Measurements from ENCODE around the gene RREB1.

The RREB1 gene, protein sequence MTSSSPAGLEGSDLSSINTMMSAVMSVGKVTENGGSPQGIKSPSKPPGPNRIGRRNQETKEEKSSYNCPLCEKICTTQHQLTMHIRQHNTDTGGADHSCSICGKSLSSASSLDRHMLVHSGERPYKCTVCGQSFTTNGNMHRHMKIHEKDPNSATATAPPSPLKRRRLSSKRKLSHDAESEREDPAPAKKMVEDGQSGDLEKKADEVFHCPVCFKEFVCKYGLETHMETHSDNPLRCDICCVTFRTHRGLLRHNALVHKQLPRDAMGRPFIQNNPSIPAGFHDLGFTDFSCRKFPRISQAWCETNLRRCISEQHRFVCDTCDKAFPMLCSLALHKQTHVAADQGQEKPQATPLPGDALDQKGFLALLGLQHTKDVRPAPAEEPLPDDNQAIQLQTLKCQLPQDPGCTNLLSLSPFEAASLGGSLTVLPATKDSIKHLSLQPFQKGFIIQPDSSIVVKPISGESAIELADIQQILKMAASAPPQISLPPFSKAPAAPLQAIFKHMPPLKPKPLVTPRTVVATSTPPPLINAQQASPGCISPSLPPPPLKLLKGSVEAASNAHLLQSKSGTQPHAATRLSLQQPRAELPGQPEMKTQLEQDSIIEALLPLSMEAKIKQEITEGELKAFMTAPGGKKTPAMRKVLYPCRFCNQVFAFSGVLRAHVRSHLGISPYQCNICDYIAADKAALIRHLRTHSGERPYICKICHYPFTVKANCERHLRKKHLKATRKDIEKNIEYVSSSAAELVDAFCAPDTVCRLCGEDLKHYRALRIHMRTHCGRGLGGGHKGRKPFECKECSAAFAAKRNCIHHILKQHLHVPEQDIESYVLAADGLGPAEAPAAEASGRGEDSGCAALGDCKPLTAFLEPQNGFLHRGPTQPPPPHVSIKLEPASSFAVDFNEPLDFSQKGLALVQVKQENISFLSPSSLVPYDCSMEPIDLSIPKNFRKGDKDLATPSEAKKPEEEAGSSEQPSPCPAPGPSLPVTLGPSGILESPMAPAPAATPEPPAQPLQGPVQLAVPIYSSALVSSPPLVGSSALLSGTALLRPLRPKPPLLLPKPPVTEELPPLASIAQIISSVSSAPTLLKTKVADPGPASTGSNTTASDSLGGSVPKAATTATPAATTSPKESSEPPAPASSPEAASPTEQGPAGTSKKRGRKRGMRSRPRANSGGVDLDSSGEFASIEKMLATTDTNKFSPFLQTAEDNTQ (N-terminal part only)

DNA sequence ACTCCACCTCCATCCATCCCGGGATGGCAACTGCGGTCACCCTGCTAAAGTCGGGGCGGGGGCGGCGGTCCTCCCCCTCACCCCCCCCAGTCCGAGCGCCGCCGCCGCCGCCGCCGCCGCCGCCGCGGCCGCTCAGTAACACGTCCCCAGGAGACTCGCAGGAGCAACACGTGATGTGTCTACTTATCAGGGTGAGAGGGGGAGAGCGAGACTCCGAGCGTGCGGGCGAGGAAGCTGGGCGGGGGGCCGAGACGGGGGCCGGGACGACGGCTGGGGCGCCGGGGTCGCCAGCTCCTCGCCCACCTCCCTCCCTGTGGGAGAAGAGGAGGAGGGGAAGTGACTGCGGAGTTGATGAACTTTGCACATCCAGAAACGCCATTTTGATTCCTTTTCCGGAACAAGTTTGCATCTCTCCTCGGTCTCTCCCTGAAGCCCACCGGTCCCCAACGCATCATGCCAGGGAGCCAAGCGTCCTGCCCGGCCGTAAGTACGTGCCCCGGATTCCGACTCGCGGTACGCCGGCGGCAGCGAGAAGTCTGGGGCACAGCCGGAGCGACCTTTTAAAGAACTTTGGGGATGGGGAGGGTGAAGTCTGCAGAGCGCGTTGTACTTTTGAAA is at the start of gene RREB1:
Gene RREB1, plus strand, starts transcription at position 384 of the 618 bp plus-strand sequence. CDS start 73,951 bp downstream, outside the sequence.
- no peak for DNase-seq (ENCODE audit: low read depth, low spot score)

DNA sequence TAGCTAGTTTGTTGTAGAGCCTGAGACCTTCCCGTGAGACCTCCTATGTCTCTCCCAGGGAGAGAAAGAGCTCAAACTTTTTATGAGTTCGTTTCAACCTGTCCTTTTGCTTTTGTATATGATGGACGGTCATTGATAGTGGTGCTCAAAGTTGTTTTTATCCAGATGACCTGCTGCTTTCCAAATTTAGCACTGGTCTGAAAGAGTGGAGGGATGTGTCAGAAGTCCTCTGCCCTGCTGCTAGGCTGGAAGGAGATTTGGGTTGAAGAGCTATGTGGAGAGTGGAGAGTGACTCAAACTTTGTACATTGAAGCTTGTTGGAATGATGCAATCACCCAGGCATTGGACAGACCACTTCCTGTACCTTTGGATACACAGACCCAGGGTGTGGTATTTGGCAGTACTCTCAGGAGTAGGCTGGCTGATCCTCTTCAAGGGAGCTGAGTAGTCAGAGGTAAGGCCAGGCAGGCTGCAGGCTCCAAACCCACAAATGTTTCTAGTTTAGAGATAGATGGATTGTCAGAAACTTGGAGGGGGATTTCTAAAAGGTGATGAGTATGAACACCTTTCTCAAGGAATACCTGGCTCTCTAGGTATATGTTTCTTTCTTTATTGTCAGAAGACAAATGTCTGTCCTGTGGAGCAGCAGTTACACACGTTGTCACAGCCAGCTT is 49.4 kb upstream of the RREB1 start:
- no peak for DNase-seq (ENCODE audit: low read depth, low spot score)

DNA sequence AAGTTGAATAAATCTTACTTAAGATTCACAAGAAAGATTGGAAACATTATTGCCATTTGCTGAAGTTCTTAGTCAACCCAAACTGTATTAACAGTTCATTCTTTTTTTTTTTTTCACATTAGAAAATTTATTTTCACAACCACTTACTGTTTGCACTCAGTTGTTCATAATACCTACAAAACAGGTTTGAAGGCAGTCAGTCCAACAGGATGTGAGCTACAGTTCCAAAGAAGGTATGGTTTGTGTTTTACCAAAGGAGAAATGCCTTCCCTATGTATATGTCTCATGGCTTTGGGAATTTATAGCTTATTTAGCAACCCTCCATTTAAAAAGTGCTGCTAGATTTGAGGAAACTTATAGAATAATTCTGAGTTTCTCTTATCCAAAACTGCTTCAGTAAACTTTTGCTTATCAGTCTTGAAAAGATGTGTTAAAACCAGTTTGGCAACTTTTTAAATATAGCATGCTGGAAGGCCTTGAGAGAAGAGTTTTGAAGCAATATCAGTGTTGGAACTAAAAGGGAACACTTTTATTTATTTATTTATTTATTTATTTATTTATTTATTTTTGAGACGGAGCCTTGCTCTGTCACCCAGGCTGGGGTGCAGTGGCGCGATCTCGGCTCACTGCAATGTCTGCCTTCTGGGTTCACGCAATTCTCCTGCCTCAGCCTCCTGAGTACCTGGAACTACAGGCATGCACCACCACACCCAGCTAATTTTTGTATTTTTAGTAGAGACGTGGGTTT is 46.8 kb upstream of the RREB1 start:
- DNase-seq (ENCODE audit: low read depth, low spot score): no peak

DNA sequence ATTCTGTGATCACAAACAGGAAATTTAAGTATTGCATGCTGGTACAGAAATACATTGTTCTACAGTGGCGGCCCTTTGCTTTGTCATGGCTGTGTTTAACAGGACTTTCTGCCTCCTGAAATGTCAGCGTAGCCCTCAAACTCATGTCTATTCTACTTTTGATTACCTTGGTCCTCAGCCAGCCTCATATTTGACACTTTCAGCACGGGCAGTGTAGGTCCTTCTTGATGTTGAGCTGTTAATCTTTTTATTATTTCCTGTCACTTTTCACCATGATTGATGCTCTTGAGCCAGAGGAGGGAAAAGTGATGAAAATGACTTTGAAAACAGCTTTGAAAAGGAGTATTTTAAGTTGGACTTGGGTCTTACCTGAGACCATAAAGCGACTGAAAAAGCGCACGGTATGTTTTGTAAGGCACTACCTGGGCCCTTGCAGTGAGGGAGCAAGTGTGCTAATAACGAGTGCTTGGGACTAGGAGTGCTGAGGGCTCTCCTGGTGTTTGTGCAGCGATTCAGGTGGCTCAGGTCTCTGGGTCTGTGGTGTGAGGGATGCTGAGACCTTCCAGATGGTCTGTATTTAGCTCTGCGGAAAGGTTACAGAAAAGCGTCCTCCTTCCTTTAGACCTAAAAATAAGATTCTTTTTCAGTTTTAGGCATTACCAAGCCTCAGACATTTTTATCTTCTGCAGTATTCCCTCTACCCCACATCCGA is 45.2 kb upstream of the RREB1 start:
- no peak for DNase-seq (ENCODE audit: low read depth, low spot score)

DNA sequence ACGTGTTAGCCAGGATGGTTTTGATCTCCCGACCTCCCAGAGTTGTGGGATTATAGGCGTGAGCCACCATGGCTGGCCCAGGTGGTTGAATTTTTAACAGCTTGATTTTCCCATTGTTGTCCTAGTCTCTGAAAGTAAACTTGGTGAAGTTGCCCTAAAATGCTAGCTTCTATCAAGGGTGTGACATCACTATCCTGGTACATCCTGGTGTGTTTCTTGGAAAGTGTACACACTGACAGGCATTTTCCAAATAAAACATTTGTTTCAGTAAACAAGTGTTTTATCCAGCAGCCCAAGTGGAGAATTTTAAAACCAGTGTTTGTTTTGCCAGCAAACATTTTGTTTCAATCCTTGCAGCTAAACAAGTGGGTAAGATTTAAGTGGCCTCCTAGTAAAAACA is 40.5 kb upstream of the RREB1 start:
- no peak for DNase-seq (ENCODE audit: low read depth, low spot score)

DNA sequence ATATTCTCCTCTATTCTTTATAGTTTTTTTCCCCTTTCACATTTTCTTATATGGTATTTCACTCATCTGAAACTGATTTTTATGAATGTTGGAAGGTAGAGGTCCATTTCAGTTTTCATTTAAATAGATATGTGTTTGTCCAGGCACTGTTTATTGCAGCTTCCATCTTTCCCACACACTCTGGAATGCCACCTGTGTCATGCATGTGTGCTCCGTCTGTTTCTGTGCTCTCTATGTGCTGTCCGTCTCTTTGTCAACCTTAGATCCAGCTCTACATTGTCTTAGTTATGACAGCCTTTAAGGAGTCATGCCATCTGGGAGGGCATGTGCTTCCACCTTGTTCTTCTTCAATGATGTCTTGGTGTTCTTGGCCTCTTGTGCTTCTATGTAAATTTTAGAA is 36.4 kb upstream of the RREB1 start:
- DNase-seq (ENCODE audit: low read depth, low spot score): no peak

DNA sequence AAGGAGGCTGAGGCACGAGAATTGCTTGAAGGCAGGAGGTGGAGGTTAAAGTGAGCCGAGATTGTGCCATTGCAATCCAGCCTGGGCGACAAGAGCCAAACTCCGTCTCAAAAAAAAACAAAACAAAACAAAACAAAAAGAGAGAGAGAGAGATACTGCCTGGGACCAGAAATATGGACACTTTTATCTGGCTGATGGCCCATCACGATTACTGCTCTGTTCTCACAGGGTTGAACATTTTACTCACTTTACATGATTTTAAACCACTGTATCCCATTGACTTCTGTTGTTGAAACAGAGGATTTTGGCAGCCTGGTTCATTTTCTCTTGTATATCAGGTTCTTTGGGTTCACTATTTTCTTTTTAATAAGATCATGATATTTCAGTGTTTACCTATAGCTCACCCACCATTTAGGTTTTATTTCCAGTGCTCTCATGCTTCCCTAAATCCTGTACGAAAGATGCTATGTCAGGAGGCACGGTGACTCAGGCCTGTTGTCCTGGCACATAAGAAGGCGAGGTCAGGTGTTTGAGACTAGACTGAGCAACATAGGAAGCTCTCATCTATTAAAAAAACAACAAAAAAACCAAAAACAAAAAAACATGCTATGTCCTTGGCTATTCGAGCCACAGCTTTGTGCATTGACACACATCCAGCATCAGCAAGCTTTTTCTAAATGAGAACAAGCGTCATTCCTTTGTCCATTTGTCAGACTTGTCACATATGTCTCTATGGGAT is 34.5 kb upstream of the RREB1 start:
- DNase-seq (ENCODE audit: low read depth, low spot score): no peak

DNA sequence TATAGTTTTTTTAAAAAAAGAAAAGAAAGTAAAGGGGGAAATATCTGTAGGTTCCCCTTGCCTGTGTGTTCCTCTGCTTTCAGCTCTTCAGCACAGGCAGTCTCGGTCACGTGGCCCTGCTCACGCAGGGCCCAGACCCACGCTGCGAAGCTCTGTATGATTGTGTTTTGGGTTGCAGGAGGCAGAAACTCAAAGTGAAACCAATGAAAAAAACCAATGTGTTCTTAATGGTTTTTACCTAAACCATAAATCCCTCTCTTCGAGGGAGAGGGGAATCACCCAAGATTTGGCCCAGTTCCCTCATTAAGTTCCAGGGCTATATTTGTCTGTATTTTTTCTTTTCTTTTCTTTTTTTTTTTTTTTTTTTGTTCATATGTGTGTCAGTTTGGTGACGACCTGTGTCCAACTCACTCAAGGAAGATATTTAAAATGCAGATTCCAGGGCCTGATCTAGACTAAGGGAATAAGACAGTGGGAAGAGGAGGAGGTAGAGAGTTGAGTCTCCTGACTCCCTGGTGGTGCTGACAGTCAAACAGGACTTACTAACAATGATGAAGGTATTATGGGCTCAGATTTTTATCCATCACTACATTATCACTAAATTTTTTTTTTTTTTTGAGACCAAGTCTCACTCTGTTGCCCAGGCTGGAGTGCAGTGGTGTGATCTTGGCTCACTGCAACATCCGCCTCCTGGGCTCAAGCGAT is 33.8 kb upstream of the RREB1 start:
- DNase-seq (ENCODE audit: low read depth, low spot score): no peak

DNA sequence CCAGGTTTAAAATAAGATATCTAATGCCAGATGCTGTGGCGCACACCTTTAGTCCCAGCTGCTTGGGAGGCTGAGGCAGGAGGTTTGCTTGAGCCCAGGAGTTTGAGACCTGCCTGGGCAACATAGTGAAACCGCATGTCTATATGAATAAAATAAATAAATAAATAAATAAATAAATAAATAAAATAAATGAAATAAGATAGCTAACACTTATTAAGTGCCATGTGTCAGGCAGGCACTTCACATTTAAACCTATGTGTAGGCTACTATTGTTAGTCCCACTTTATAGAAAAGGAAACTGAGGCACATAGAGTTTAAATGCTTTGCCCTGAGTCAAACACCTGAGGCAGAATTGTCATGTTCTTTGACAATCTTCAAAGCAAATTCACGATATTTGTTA is 32.9 kb upstream of the RREB1 start:
- no peak for DNase-seq (ENCODE audit: low read depth, low spot score)

DNA sequence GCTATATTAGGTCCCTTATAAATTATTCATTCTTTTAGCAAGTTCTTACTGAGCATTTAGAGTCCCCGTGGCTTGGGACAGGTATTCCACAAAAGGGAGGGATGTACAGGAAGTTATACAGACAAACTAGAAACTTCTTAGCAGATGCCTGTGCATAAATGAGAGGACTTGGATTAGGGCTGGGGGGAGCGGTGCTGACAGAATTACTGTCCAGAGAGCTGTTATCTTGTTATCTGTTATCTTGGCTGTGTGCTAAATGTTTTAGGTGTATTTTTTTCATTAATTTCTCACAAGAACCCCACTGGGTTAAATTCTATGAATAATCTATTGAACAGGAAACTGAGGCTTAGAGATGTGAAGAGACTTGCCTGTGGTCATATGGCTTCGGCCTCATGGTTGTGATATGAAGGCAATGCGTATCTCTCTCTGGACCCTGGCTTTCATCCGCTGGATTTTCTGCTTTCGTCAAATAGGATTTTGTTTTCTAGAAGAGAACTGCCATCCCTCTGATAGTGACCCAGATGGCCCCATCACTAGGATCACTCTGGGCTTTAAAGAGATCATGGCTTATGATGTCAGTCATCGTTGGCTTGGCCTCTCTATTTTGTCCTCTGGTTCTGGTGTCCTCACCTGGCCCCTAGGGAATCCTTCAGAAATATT is 32.3 kb upstream of the RREB1 start:
- DNase-seq (ENCODE audit: low read depth, low spot score): no peak

DNA sequence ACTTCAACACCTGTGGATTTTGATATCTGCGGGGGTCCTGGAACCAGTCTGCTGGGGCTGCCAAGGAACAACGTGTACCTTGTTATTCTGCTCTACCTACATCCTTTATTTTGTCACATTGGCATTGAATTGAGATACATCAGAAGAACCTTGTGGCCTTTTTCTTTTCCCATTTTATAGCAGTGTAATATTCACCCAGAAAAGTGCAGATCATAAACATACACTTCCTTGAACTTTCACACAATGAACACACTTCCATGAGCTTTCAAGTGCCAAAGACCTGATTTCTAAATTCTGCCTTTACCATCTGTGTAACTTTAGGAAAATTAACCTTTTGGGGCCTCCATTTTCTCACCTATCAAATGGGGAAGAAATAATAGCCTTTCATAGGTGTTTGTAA is 29.9 kb upstream of the RREB1 start:
- DNase-seq (ENCODE audit: low read depth, low spot score): no peak

DNA sequence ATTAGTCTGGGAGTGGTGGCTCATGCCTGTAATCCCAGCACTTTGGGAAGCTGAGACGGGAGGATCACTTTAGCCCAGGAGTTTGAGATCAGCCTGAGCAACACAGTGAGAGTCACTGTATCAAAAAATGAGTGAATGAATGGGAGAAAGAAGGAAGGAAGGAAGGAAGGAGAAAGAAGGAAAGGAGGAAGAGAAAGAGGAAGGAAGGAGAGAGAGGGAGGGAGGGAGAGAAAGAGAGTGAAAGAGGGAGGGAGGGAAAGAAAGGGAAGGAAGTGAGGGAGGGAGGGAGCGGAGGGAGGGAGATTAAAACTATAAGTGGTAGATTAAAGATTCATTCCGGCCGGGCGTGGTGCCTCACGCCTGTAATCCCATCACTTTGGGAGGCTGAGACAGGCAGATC is 28.9 kb upstream of the RREB1 start:
- DNase-seq (ENCODE audit: low read depth, low spot score): no peak

DNA sequence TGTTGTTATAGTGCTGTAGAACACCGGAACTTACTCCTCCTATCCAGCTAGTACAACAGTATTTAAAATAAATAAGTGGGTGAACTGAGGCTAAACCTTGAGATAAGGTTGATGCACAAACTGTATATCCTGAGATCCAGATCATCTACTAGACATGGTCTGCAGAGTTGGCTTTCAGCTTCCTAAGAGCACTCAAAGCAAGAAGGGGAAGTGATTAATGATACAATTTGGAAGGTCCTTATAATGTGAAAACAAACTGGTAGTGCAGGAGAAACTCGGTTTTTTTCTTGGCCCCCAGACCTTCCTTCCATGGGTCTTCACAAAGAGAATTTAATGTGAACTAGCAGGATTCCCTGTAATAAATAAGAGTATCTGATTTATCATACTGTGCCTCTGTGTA is 27.4 kb upstream of the RREB1 start:
- DNase-seq (ENCODE audit: low read depth, low spot score): no peak

DNA sequence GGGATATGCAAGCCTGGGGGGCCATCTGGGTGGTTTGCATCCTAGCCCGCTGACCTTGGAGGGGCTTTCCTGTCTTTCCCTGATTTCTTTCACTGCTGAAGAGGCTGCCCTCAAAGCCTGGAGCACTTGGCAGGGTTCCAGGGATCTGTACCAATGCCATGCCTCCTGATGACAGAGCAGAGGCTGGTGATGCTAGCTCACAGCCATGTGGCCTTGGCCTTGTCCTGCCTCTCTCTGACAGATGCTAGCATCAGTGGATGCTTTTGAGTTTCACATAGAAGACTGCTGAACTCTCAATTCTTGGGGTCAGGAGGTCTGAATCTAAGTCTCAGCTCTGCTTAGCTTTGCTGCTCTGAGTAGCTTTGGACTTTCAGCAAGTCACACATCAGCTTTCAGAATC is 21.9 kb upstream of the RREB1 start:
- DNase-seq (ENCODE audit: low read depth, low spot score): no peak

DNA sequence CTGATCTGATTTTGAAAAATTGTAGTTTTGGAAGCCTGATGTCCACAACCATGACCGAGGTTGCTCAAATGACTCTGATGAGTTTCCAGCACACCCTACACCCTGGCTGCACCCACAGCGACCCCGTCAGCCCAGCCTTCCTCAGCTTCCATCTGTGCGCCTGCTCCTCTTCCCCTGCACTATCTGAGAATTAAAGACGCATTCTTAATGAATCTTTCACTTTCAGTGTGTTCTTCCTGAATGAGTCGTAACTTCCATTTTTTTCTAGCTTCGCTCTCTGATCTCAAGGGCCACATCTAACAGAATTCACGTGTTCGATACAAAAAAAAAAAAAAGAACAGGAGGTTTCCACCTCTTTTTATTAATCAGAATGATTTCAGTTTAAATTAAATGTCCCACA is 21.3 kb upstream of the RREB1 start:
- no peak for DNase-seq (ENCODE audit: low read depth, low spot score)

DNA sequence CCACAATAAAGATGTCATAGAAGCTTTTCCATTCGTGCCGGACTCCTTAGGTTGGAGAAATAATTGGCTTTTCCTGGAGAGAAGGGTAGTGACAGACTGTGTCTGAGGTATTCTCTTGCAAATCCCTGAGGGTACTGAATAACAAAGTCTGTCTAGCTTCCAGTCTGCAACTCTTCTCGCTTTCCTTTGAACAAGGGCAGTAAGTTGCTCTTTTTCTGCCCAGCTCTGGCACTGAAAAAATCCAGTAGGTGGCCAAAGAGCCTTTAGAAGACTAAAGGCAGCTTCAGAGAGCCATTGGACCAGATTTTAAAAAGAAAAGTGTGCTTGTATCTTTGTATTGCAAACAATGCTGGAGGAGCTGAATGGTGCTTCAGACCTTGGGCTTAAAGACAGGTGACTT is 20.7 kb upstream of the RREB1 start:
- no peak for DNase-seq (ENCODE audit: low read depth, low spot score)

DNA sequence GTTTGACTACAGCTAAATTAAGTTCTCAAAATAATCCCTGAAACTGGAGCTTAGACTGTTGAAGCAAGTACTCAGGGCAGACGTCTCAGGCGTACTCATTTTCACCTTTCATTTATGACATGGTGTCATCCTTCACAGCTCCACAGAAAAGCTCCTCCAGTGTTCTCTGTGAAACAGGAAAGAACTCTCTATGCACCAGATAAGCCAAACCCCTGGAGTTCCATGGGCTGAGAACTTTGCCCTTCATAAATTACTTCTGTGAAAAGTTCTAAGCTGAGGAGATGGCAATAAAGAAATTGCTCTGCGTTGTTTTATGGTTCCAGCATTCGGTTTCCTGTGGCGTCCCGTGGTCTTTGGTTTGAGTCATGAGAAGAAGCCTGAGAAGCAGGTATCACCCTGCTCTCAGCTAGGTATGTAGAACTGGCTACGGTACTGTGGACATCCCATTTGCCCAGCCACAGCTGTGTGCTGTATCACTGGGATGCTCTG is 20.2 kb upstream of the RREB1 start:
- no peak for DNase-seq (ENCODE audit: low read depth, low spot score)
